ENCODE data around the gene LCP2.

Gene LCP2

GRCh38 chr5:170297589-170298462 is at the start of gene LCP2:
Gene LCP2 (minus strand): TSS chr5:170297777. CDS start chr5:170297611, 166 bp downstream.
- no peak for DNase-seq

DNA sequence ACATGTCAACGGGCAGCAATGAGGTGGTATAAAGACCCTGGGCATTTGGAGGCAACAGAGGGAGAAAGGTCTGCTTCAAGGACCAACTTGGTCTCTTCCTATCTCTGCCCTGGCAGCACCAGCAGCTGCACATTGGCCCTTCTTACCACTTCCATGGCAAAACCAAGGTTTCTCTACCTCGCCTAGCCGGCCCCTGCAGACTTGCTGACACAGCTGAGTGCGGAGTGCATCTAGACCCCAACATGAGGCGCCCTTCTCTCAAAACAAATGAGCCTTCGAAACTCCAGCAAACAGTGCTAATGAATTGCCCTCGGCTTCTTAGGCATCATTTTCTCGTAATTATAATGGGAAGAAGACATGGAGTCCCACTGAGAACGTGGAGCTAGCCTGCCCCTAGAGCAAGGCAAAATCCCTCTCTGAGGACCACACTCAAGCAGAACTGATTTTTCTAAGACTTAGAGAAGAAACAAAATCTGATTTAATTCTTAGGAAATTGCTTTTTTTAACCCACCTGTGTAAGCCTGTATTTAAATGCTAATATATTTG is 49.5 kb upstream of the LCP2 start:
- no peak for DNase-seq

DNA sequence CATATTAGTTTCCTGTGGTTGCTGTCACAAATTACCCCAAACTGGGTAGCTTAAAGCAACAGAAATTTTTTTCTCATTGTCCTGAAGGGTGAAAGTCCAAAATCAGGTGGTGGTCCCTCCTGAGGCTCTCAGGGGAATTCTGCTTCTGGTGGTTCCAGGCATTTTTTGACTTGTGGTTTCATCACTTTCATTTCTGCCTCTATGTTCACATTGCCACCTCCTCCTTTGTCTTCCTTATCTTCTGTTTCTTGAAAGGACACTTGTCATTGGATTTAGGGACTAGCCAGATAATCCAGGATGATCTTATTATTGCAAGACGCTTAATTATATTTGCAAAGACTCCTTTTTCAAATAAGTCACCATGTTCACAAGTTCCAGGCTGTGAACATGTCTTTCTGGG is 48.4 kb upstream of the LCP2 start:
- DNase-seq, result no peak

DNA sequence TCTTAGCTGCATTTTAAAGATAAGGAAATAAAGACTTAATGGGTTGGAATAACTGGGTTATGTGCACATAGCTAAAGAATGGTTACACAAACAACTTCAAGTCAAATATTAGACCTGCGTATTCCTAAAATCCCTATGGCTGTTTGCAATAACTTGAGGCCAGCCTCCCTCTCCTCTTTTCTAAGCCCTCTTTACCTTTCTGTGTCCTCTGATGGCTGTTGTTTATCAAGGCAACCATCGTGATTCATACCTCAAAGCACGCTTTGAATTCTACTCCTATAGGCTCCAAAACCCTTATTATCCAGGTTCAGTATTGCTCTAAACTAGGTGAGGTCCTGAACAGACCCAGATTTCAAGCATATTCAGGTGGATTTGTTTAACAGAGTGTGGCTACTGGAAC is 45.6 kb upstream of the LCP2 start:
- no peak for DNase-seq

DNA sequence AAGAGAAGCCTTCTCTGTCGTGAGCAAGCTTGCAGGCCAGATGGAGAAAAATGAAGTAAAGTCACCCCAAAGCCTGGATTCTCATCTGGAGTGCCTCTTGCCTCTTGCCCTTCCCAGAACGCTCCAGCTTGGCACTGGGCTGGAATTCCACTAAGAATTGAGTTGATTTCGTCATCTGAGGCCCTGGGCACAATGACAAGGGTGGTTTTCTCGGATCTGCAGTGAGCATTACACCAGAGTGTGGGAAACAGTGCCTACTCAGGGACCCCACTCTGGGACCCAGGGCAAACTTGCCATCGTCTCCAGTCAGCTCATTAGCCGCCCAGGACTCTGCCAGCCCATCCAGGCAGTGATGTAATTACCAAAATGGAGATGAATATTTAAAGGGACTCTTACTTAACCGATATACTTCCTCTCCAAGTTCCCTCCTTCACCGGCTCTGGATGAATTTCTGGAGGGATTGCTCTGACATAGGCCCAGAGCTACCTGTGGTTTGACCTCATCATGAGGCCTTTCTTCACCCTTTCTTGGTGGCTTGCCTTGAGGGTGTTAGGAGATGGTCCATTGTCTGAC is 44.7 kb upstream of the LCP2 start:
- no peak for DNase-seq

DNA sequence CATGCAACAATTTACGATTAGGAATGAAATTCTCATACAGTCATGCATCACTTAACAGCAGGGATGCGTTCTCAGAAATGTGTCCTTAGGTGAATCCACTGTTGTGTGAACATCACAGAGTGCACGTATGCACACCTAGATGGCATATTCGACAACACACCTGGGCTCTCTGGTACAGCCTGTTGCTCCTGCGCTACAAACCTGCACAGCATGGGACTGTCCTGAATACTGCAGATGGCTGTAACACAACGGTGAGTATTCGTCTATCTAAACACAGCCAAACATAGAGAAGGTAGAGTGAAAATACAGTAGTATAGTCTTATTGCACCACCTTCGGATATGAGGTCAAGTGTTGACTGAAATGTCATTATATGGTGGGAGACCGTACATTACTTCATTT is 44.0 kb upstream of the LCP2 start:
- DNase-seq, result no peak

DNA sequence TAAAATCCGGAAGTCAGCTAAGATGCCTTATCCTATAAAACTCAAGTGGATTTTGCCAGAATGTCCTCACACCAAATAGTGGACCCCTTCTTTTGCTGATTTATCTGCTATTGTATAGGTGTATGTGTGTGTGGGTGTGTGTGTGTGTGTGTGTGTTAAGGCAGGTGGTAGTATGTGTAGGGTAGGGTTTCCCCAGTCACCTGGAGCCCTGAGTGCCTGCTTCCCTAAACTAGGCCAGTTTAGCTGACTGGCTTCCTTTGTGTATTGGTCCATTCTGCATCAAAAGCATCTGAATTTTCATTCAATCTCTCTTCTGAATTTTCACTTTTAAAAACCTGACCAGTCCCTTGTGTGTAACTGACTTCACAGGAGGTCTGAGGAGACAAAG is 42.2 kb upstream of the LCP2 start:
- DNase-seq, result no peak

GRCh38 chr5:170338933-170339779 is 41.6 kb upstream of the LCP2 start:
- no peak for DNase-seq

GRCh38 chr5:170338291-170338690 is 40.7 kb upstream of the LCP2 start:
- DNase-seq, result no peak

DNA sequence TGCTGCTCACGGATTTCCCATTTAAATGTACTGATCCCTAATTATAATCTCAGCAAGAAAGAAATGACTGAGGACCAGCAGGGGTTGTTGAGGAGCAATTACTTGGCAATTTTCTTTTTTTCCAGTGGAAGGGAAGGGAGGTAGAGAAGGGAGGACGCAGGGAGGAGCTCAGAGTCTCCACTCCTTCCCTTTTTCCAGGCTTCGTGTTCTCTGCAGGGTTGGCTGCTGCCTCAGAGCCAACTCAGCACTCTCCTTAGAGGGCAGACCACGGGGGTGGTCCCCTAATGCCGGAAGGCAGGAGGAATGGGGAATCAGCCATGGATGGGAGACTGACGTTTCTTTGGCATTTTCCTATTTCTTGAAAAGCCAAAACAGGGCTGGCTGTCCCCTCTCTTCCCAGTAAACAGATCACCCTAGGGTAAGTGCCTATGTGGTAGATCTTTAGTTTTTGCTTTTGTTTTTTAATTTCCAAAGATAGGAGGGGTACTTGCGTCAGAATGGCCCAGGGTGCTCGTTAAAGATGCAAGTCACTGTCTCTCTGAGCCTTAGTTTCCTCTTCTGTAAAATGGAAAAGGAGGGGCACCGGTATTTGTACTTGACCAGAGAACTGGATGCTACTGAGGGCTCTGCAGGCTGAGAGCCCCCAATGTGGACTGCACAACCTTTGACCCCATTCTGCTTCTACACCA is 39.6 kb upstream of the LCP2 start:
- DNase-seq, result no peak

DNA sequence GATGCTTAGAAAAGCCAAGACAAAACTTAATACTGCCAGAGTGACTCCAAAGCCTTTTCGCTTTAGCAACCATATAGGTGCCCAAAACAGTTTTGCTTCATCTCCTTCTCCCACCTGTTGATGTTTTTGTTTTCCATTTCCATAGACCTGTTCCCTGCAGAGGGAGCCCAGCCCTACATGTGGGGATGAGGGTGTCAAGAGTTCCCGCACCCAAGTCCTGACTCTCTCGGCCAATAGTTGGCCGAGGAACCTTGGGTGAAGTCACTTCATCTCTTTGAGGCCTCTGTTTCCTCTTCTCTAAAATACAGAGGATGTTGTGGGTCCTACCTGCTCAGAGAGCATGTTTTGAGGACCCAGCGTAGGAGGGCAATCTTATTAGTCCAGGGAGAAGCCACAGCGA is 38.5 kb upstream of the LCP2 start:
- no peak for DNase-seq

- DNase-seq, result no peak
These were observed 37.0 kb upstream of the LCP2 start for GRCh38 chr5:170334626-170335025.

- DNase-seq, result no peak
These were observed 35.8 kb upstream of the LCP2 start for GRCh38 chr5:170333161-170333910.

GRCh38 chr5:170332058-170332457 is 34.5 kb upstream of the LCP2 start:
- DNase-seq, result no peak

DNA sequence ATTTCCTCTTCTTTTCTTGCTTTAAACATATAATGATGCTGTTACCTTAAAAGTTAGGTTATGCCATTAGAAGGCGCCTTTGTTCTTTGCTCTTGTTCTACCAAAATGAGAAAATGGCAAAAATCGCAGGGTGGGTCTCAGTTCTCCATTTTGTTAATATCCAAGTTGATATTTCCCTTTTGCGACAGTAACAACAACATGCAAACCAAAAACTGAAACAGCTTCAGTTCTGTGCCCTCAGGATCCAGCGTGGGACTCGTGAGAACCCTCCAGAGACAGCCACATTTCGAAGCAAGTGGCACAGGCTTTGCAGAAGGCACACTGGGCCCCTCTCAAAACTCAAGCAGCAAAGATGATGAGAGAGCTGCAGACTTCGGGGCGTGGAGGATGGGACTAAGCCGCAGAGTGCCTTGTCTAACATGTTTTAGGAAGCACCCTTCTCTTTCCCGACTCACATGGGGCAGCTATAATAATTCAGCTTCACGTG is 33.0 kb upstream of the LCP2 start:
- no peak for DNase-seq

GRCh38 chr5:170329524-170329923 is 31.9 kb upstream of the LCP2 start:
- no peak for DNase-seq

DNA sequence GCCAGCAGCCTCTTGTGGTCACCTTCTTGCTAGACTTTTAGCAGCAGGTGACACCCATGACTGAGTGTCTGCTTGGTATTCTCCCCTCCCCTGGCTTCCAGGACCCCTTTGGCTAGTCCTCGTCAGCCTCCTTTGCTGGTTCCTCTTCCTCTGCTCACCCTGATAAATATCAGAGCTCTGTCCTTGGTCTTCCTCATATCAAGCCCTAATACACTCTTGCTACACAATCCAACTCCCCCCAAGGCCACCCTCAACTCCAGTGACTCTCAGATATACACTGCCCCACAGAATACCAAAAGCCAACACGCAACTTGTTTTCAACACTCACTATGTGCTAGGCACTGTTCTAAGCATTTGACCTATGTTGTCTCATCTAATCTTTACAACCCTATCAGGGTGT is 30.3 kb upstream of the LCP2 start:
- DNase-seq, result no peak

- no peak for DNase-seq
These were observed 29.6 kb upstream of the LCP2 start for GRCh38 chr5:170327168-170327567.

- DNase-seq, result no peak
These were observed 21.7 kb upstream of the LCP2 start for GRCh38 chr5:170319301-170319700.

DNA sequence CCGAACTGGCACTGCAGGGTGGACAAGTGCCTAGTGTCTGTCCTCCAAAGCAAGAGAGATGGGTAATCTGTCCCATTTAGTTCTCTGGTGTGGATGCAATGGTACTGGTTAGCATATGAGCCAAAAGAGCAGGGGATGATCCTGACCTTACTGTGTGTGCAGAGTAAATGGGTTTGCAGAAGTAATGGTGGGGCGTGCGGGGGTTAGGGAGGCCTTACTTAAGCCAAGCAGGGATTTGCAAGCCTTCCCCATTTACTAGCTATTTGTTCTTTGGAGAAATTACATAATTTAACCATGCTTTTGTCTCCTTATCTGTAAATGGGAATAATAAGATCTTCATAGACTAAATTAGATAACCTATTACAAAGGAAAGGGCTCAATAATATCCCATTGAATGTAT is 19.9 kb upstream of the LCP2 start:
- DNase-seq, result no peak

- no peak for DNase-seq
These were observed 19.4 kb upstream of the LCP2 start for GRCh38 chr5:170316937-170317336.

GRCh38 chr5:170315154-170315553 is 17.6 kb upstream of the LCP2 start:
- DNase-seq, result peak; percentile 36

All from fibroblast of upper back skin (primary cell).